ENCODE results near the gene NLGN1. TPM values are rescaled to one million over a fixed set of nuclear protein-coding genes. Genes with fewer than 3 reads are reported as not detected.
"Not testable (repeated sequence)": the region's sequence is repeated elsewhere in the genome, so short reads cannot be mapped to it uniquely, and the experiment has no call there.

Gene NLGN1
- total RNA-seq, 5 donors from 2014 or later (not counting 1 experiment from before 2014, with no cell fraction given), result 0.18 TPM; not detected in 4

- DNase-seq; H3K27ac Mint-ChIP-seq; H3K4me3 ChIP-seq (ENCODE audit: control insufficient read depth in 1 of 2, extremely low read depth in 1 of 2, low read length in 1 of 2); H3K36me3 ChIP-seq (ENCODE audit: control insufficient read depth in 2 of 2, extremely low read depth in 1 of 2, insufficient read depth in 1 of 2, low read length in 1 of 2); H3K27ac ChIP-seq (ENCODE audit: low read length); H3K4me3 Mint-ChIP-seq; H3K27me3 Mint-ChIP-seq; ATAC-seq (replicated peaks in 1 of 4); CTCF ChIA-PET; H3K27me3 ChIP-seq (replicated peaks in 1 of 2; ENCODE audit: control insufficient read depth in 2 of 2, extremely low read depth in 1 of 2, insufficient read depth in 2 of 2, low read length in 1 of 2); H3K4me1 Mint-ChIP-seq; H3K9me3 ChIP-seq; H3K4me1 ChIP-seq (ENCODE audit: control insufficient read depth in 1 of 2, extremely low read depth in 1 of 2, insufficient read depth in 2 of 2, low read length in 2 of 2); H3K36me3 Mint-ChIP-seq: not testable (repeated sequence)
- WGBS (ENCODE audit: insufficient coverage), result no CpG with 5 or more reads among the region's 5 CpGs
- peaks cover 7 to 27% (median 8%) of the 10 kb centered on the region in 3 donors for H3K9me3 Mint-ChIP-seq
- POLR2A ChIA-PET, result interaction anchor here in 1 of 2 donors (0.6 kb wide), 1 partner anchor 1541 kb away, joined by 3 read pairs; no protein-coding TSS in a partner anchor
Measured at GRCh38 chr3:173381936-173382335, 15.6 kb upstream of the NLGN1 start.

GRCh38 chr3:173395073-173395411 is 2.5 kb upstream of the NLGN1 start:
- 0% methylated on average over 3 of the region's 10 CpGs for WGBS (ENCODE audit: insufficient coverage)
- peaks cover 29 to 40% (median 31%) of the 10 kb centered on the region in 3 donors for H3K4me1 Mint-ChIP-seq
- H3K4me3 Mint-ChIP-seq, result peak overlapping the region; percentile 37 to 72 (median 64)
- Histone ChIP-seq H3K27me3 (replicated peaks in 1 of 2; ENCODE audit: control insufficient read depth in 2 of 2, extremely low read depth in 1 of 2, insufficient read depth in 2 of 2, low read length in 1 of 2) (peaks cover 2 to 33% of the 10 kb centered on the region in 2 experiments), H3K36me3 (ENCODE audit: control insufficient read depth in 2 of 2, extremely low read depth in 1 of 2, insufficient read depth in 1 of 2, low read length in 1 of 2) (no peaks in the 10 kb centered on the region), H3K4me3 (ENCODE audit: control insufficient read depth in 1 of 2, extremely low read depth in 1 of 2, low read length in 1 of 2) (peak overlapping the region; percentile 27 to 83), H3K4me1 (ENCODE audit: control insufficient read depth in 1 of 2, extremely low read depth in 1 of 2, insufficient read depth in 2 of 2, low read length in 2 of 2) (peaks cover 17 to 23% of the 10 kb centered on the region in 2 experiments), H3K27ac (ENCODE audit: low read length) (no peak overlapping the region), H3K9me3 (no peaks in the 10 kb centered on the region)
- DNase-seq (no peak), ATAC-seq (replicated peaks in 1 of 4) (peak in 2 of 4 experiments; percentile 19 to 22)
- H3K27me3 Mint-ChIP-seq, result peaks cover 54 to 57% of the 10 kb centered on the region in 2 donors
- H3K9me3 Mint-ChIP-seq, result peaks cover 0 to 4% (median 0%) of the 10 kb centered on the region in 3 donors
- CTCF ChIA-PET, result no interaction called here
- no peak overlapping the region for H3K27ac Mint-ChIP-seq
- POLR2A ChIA-PET, result interaction anchor here in 1 of 2 donors (0.6 kb wide), 1 partner anchor 846 kb away, joined by 3 read pairs; no protein-coding TSS in a partner anchor
- H3K36me3 Mint-ChIP-seq, result no peaks in the 10 kb centered on the region

- Histone ChIP-seq H3K4me3 (ENCODE audit: control insufficient read depth in 1 of 2, extremely low read depth in 1 of 2, low read length in 1 of 2) (peak overlapping the region; percentile 27 to 83), H3K27me3 (replicated peaks in 1 of 2; ENCODE audit: control insufficient read depth in 2 of 2, extremely low read depth in 1 of 2, insufficient read depth in 2 of 2, low read length in 1 of 2) (peaks cover 2 to 33% of the 10 kb centered on the region in 2 experiments), H3K36me3 (ENCODE audit: control insufficient read depth in 2 of 2, extremely low read depth in 1 of 2, insufficient read depth in 1 of 2, low read length in 1 of 2) (no peaks in the 10 kb centered on the region), H3K27ac (ENCODE audit: low read length) (no peak overlapping the region), H3K9me3 (no peaks in the 10 kb centered on the region), H3K4me1 (ENCODE audit: control insufficient read depth in 1 of 2, extremely low read depth in 1 of 2, insufficient read depth in 2 of 2, low read length in 2 of 2) (peaks cover 17 to 23% of the 10 kb centered on the region in 2 experiments)
- peaks cover 29 to 40% (median 31%) of the 10 kb centered on the region in 3 donors for H3K4me1 Mint-ChIP-seq
- H3K27me3 Mint-ChIP-seq, result peaks cover 56 to 61% of the 10 kb centered on the region in 2 donors
- 2% methylated on average over 50 of the region's 71 CpGs for WGBS (ENCODE audit: insufficient coverage)
- CTCF ChIA-PET, result interaction anchor here in 1 of 2 donors (0.6 kb wide), 1 partner anchor 113 kb away, joined by 3 read pairs; no protein-coding TSS in a partner anchor
- peak; percentile 71 to 85 (median 80) for ATAC-seq (replicated peaks in 1 of 4)
- peaks cover 0 to 4% (median 0%) of the 10 kb centered on the region in 3 donors for H3K9me3 Mint-ChIP-seq
- DNase-seq, result peak in 28 of 35 experiments; percentile 2 to 42 (median 16)
- no peaks in the 10 kb centered on the region for H3K36me3 Mint-ChIP-seq
- POLR2A ChIA-PET, result interaction anchor here in 1 of 2 donors (0.6 kb wide), 1 partner anchor 846 kb away, joined by 3 read pairs; no protein-coding TSS in a partner anchor
- no peak overlapping the region for H3K27ac Mint-ChIP-seq
- peak overlapping the region; percentile 41 to 72 (median 64) for H3K4me3 Mint-ChIP-seq
Measured at GRCh38 chr3:173395412-173396181, 1.9 kb upstream of the NLGN1 start.

GRCh38 chr3:173396191-173397041 is 1.1 kb upstream of the NLGN1 start:
- ATAC-seq (replicated peaks in 1 of 4), result no peak
- POLR2A ChIA-PET, result no interaction called here
- no peaks in the 10 kb centered on the region for H3K9me3 ChIP-seq
- 6% methylated on average over 3 of the region's 29 CpGs for WGBS (ENCODE audit: insufficient coverage)
- CTCF ChIA-PET, result interaction anchor here in 1 of 2 donors (0.6 kb wide), 1 partner anchor 114 kb away, joined by 3 read pairs; no protein-coding TSS in a partner anchor
- no peak for DNase-seq
- H3K4me1 ChIP-seq (ENCODE audit: control insufficient read depth in 1 of 2, extremely low read depth in 1 of 2, insufficient read depth in 2 of 2, low read length in 2 of 2), result peaks cover 17 to 23% of the 10 kb centered on the region in 2 experiments
- no peak overlapping the region for H3K27ac ChIP-seq (ENCODE audit: low read length)
- H3K27me3 ChIP-seq (replicated peaks in 1 of 2; ENCODE audit: control insufficient read depth in 2 of 2, extremely low read depth in 1 of 2, insufficient read depth in 2 of 2, low read length in 1 of 2), result peaks cover 3 to 33% of the 10 kb centered on the region in 2 experiments
- no peaks in the 10 kb centered on the region for H3K36me3 Mint-ChIP-seq
- H3K4me1 Mint-ChIP-seq, result peaks cover 29 to 40% (median 31%) of the 10 kb centered on the region in 3 donors
- peaks cover 53 to 61% of the 10 kb centered on the region in 2 donors for H3K27me3 Mint-ChIP-seq
- H3K9me3 Mint-ChIP-seq, result no peaks in the 10 kb centered on the region
- H3K4me3 ChIP-seq (ENCODE audit: control insufficient read depth in 1 of 2, extremely low read depth in 1 of 2, low read length in 1 of 2), result peak overlapping the region in 1 of 2 donors; percentile 83
- H3K27ac Mint-ChIP-seq, result no peak overlapping the region
- no peaks in the 10 kb centered on the region for H3K36me3 ChIP-seq (ENCODE audit: control insufficient read depth in 2 of 2, extremely low read depth in 1 of 2, insufficient read depth in 1 of 2, low read length in 1 of 2)
- peak overlapping the region; percentile 41 to 72 (median 64) for H3K4me3 Mint-ChIP-seq

- Histone ChIP-seq H3K4me1 (ENCODE audit: control insufficient read depth in 1 of 2, extremely low read depth in 1 of 2, insufficient read depth in 2 of 2, low read length in 2 of 2) (peaks cover 17 to 23% of the 10 kb centered on the region in 2 experiments), H3K9me3 (no peaks in the 10 kb centered on the region), H3K4me3 (ENCODE audit: control insufficient read depth in 1 of 2, extremely low read depth in 1 of 2, low read length in 1 of 2) (peak overlapping the region in 1 of 2 donors; percentile 11), H3K27me3 (replicated peaks in 1 of 2; ENCODE audit: control insufficient read depth in 2 of 2, extremely low read depth in 1 of 2, insufficient read depth in 2 of 2, low read length in 1 of 2) (peaks cover 3 to 31% of the 10 kb centered on the region in 2 experiments), H3K36me3 (ENCODE audit: control insufficient read depth in 2 of 2, extremely low read depth in 1 of 2, insufficient read depth in 1 of 2, low read length in 1 of 2) (no peaks in the 10 kb centered on the region), H3K27ac (ENCODE audit: low read length) (no peak overlapping the region)
- CTCF ChIA-PET, result interaction anchor here in 1 of 2 donors (0.6 kb wide), 1 partner anchor 13 kb away, joined by 6 read pairs; no protein-coding TSS in a partner anchor
- Mint-ChIP-seq H3K4me1 (peaks cover 29 to 40% (median 31%) of the 10 kb centered on the region in 3 donors), H3K9me3 (no peaks in the 10 kb centered on the region), H3K36me3 (no peaks in the 10 kb centered on the region), H3K27ac (no peak overlapping the region), H3K4me3 (peak overlapping the region in 1 of 3 donors; percentile 72), H3K27me3 (peaks cover 49 to 60% of the 10 kb centered on the region in 2 donors)
- WGBS (ENCODE audit: insufficient coverage), result 8% methylated on average over 3 of the region's 15 CpGs
- ATAC-seq (replicated peaks in 1 of 4) (no peak), DNase-seq (no peak)
- POLR2A ChIA-PET, result no interaction called here
Measured at GRCh38 chr3:173398111-173398479, 551 bp downstream of the NLGN1 start.

- ATAC-seq (replicated peaks in 1 of 4) (no peak), DNase-seq (no peak)
- Histone ChIP-seq H3K9me3 (no peaks in the 10 kb centered on the region), H3K4me1 (ENCODE audit: control insufficient read depth in 1 of 2, extremely low read depth in 1 of 2, insufficient read depth in 2 of 2, low read length in 2 of 2) (peaks cover 17 to 23% of the 10 kb centered on the region in 2 experiments), H3K4me3 (ENCODE audit: control insufficient read depth in 1 of 2, extremely low read depth in 1 of 2, low read length in 1 of 2) (no peak overlapping the region), H3K36me3 (ENCODE audit: control insufficient read depth in 2 of 2, extremely low read depth in 1 of 2, insufficient read depth in 1 of 2, low read length in 1 of 2) (no peaks in the 10 kb centered on the region), H3K27me3 (replicated peaks in 1 of 2; ENCODE audit: control insufficient read depth in 2 of 2, extremely low read depth in 1 of 2, insufficient read depth in 2 of 2, low read length in 1 of 2) (peaks cover 3 to 29% of the 10 kb centered on the region in 2 experiments), H3K27ac (ENCODE audit: low read length) (no peak overlapping the region)
- H3K36me3 Mint-ChIP-seq, result no peaks in the 10 kb centered on the region
- ChIA-PET CTCF (interaction anchor here in 1 of 2 donors (0.6 kb wide), 1 partner anchor 236 kb away, joined by 3 read pairs; no protein-coding TSS in a partner anchor), POLR2A (no interaction called here)
- H3K4me3 Mint-ChIP-seq, result no peak overlapping the region
- no peak overlapping the region for H3K27ac Mint-ChIP-seq
- peaks cover 45 to 58% of the 10 kb centered on the region in 2 donors for H3K27me3 Mint-ChIP-seq
- peaks cover 29 to 40% (median 31%) of the 10 kb centered on the region in 3 donors for H3K4me1 Mint-ChIP-seq
- no CpG with 5 or more reads among the region's 1 CpG for WGBS (ENCODE audit: insufficient coverage)
- H3K9me3 Mint-ChIP-seq, result peaks cover 0 to 3% (median 0%) of the 10 kb centered on the region in 3 donors
Measured at GRCh38 chr3:173399044-173399443, 1.5 kb downstream of the NLGN1 start.

All from T-cell (primary cell).